HG03175 (cell line): ENCODE results near the gene BACH2.
"Not testable (repeated sequence)": the region's sequence is repeated elsewhere in the genome, so short reads cannot be mapped to it uniquely, and the experiment has no call there.

Experiments used
- ATAC-seq: cut with Tn5 transposase; IDR thresholded peaks from one replicate; pipeline ENCODE4 v1.9.1; 2021; ENCODE audit warnings: mild to moderate bottlenecking, moderate library complexity; ENCODE audit not compliant: unreplicated experiment

The BACH2 gene

DNA sequence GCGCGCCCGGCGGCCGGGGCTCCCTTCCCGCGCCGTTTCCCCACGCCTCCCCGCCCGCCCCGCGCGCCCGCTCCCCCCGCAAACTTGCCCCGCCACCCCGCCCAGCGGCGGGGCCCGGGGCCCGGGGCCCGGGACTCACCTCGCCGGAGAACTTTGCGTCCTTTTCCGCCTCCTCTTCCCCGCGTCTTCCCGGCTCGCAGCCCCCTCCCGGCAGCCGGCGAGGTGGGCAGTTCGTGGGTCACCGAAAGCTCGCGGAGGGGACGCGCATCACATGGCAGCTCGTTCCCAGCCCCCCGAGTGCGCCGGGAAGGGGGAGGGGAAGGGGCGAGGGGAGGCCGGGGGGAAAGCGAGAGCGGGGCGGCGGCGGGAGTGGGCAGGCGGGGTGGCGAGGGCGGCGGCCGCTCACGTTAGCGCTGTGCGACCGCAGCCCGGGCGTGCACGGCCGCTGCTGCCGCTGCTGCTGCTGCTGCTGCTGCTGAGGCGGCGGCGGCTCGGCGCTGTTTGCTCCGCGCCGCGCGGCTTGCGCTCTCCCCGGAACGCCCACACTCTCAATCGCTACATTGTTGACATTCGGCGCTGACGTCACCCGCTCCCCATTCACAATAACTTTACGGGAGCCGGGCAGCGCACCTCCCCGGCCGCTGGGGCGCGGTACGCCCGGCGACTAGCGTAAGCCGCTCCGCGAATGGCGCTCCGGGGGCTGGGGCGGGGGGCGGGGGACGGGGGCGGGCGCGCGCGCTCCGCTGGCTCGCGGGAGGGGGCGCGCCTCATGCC is at the start of gene BACH2:
TSS of gene BACH2 (minus strand) at position 503 of the 774 bp plus-strand sequence. CDS start 287,999 bp downstream, outside the sequence.
- ATAC-seq, result peak; percentile 72

DNA sequence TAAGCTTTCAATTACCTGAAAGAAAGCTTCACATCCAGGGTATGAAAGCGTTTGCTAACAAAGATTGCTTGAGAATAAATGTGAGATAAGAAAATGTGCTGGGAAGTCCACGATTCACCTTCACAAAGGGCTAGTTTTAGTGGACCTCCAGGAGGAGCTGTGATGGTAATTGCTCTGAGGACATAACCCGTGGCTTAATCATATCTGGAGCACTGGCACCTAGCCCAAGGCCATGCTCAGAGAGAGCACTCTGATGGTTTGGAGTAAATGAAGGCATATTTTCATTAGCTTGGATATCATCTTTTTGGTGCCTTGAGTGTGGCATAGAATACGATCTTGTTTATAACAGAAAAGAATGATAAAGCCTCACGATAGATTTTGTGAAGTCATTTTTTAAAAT is 46.9 kb upstream of the BACH2 start:
- ATAC-seq, result no peak

DNA sequence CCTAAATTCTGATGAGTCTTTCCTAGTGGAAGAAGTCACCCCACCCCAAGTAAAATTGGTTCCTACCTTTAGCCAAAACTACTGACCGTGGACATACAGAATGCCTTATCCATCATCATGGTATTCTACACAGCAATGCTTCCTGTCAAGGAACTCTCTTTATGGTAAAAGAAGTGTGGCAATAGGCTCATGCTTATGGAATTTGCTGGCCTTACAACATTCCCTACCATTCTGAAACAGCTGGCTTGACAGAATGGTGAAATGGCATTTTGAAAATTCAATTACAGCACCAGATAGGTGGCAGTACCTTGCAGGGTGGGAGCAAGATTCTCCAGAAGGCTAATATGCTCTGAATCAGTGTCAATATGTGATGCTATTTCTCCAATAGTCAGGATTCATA is 41.8 kb upstream of the BACH2 start:
- ATAC-seq, result no peak

DNA sequence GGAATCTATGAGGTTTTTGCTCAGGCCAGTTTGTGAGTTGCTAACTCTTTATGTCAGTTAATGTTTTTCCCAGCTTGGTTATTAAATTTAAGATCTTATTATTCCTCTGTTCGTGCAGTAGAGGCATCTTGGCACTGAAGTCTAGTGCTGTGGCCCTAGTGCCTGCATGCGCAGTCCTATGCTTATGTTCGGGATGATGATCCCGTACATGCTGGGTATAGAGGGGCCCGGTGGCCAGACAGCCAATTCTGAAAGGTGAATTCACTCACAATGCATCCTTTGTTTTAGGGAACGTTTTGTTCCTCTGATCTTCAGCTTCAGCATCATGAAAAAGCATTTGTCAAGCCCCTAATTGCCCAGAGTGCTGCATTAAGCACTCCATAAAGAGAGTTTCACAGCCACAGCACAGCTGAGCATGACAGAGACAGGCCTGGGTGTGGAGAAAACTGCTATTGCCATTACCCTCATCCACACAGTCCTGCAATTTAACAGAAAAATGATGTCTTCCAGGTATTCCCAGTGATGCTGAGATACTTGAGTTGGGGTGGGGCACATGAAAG is 39.8 kb upstream of the BACH2 start:
- no peak for ATAC-seq

DNA sequence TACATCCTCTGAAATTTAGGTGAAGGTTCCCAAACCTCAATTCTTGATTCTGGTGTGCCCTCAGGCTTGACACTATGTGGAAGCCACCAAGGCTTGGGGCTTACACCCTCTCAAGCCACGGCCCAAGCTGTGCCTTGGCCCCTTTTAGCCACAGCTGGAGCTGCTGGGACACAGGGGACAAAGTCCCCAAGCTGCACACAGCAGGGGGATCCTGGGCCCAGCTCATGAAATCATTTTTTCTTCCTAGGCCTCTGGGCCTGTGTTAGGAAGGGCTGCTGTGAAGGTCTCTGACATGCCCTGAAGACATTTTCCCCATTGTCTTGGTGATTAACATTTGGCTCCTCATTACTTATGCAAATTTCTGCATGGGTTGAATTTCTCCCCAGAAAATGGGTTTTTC is 37.3 kb upstream of the BACH2 start:
- no peak for ATAC-seq

DNA sequence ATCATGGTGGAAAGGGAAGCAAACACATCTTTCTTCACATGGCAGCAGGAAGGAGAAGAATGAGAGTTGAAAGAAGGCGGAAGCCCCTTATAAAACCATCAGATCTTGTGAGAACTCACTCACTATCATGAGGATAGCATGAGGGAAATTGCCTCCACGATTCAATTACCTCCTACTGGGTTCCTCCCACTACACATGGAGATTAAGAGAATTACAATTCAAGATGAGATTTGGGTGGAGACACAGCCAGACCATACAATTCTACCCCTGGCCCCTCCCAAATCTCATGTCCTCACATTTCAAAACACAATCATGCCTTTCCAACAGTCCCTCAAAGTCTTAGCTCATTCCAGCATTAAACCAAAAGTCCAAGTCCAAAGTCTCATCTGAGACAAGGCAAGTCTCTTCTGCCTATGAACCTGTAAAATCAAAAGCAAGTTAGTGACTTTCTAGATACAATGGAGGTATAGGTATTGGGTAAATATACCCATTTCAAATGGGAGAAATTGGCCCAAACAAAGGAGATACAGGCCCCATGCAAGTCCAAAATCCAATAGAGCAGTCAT is 36.4 kb upstream of the BACH2 start:
- not testable (repeated sequence) for ATAC-seq

DNA sequence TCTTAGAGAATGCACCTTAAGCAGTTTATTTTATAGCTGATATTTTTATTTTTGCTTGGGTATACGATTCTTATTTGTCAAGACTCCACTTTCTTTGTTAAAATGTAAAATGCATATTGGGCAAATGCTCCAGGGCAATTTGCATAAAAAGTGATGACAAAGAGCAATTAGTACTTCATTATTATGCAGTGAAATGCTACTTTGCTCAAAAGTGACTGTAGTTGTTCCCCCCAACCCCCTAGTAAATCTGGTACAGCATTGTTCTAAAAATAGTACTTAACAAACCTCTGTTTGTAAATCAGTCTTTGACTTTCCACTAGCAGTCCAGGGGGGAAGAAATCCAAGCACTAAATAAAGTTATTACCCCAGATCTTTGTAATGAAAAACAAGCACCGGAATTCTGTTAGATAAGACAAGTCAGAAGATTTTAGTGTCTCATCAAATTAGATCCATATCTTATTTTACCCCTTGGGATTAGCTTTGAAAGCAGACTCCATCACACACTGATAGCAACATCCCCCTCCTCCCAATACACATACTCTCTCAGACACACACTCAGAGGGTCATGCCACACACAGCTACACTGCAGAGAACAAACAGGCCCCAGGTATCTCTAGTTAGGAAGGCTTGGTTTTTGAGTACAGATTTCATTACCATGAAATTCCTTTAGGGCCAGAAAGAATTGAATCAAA is 32.9 kb upstream of the BACH2 start:
- no peak for ATAC-seq

DNA sequence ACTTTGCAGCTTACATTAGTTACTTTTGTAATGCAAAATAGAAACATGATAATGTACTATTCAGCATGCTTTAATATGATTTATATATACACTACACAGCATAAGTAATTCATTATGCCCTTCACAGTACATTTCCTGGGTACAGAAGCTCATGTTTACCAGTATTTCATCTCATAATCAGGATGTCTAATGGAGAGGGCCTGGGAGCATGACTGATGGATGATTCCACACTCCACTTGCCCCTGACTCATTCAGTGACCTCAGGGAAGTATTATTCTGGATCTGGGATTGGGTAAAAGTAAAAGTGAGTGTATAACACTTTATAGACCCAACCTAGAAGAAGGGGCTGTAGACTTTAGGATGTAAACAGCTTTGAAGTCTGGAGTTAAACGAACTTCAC is 31.4 kb upstream of the BACH2 start:
- ATAC-seq, result no peak

DNA sequence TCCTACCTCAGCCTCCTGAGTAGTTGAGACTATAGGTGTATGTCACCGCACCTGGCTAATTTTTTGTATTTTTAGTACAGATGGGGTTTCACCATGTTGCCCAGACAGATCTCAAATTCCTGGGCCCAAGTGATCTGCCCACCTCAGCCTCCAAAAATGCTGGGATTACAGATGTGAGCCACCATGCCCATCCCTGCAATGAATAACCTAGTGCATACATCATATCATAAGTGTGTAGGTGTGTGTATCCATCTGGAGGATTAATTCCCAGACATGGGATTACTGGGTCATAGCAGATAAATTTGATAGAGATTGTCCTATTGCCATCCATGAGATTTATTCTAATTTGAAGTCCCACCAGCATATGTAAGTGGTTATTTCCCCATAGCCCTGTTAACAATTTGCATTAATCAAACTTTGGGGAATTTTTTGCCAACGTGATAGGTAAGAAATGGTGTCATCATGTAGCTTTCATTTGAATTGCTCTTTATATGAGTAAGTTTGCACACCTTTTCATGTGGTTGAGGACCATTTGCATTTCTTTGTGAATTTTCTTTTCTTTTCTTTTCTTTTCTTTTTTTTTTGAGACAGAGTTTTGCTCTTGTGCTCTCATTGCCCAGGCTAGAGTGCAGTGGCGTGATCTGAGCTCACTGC is 29.9 kb upstream of the BACH2 start:
- no peak for ATAC-seq

DNA sequence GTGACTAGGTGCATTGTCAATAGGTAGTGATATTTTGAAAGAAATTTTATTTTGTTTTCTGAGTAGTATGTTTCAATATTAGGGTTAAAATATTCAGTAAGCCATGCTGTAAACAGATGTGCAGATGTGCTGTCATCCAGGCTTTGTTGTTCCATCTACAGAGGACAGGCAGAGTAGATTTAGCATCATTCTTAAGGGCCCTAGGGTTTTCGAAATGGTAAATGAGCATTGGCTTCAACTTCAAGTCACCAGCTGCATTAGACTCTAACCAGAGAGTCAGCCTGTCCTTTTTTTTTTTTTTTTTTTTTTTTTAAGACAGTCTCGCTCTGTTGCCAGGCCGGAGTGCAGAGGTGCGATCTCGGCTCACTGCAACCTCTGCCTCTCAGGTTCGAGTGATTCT is 27.1 kb upstream of the BACH2 start:
- no peak for ATAC-seq

DNA sequence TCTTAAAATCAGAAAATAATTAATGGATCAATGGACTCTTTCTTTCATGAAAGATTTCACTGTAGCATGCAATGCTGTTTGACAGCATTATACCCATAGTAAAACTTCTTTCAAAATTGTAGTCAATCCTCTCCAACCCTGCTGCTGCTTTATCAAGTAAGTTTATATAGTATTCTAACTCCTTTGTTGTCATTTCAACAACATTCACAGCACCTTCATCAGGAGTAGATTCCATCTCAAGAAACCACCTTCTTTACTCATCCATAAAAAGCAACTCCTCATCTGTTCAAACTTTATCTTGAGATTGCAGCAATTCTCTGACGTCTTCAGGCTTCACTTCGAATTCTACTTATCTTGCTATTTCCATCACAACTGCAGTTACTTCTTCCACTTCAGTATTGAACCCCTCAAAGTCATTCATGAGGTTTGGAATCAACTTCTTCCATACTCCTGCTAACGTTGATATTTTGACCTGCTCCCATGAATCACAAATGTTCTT is 26.4 kb upstream of the BACH2 start:
- no peak for ATAC-seq

DNA sequence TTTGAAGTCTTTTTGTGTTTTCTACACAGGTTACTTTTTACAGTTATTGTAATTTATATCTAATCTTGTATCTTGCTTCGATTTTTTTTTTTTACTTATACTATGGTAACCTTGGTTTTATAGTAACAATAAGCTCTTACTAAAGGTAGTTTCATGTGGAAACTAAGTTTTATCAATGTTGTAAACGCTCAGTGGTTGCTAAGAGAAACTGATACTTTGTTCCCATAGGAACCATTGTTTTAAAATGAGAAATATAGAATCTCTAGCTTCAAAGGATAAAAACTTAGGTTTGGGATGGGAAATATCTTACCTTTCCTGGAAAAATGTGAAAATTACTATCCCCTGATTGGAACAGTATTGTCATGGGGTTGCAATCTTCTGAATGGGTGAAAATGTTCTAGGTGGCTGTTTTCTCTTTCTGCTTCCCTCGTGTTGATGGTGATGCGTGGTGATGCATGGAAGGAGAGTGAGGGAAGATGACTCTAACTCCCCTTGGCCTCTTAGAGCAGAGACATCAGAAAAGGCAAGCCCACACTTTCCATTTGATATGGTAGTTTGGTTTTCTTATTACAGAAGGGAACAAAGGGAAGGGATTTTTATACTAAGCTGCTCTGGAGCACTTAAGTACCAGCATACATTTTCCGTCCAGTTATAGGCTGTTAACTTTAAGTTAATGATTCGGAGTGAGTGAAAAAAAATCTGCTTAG is 23.5 kb upstream of the BACH2 start:
- ATAC-seq, result no peak

DNA sequence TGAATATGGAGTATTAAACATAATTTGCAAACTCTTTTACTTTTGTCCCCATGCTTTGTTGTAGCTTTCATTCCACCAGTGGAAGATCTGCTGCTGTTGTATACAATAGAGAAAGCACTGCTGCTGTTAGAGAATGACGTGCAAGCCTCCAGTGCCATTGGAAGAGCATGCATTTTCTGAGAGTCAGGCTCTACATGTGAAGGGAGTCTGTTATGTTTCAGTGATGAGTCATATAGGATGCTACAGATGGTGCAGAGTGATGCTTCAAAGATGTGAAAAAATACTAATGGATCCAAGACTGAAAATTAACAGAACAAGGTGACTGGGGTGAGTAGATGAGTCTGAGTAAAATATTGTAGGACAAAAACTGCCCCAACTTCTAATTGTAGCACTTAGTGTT is 22.4 kb upstream of the BACH2 start:
- ATAC-seq, result no peak

DNA sequence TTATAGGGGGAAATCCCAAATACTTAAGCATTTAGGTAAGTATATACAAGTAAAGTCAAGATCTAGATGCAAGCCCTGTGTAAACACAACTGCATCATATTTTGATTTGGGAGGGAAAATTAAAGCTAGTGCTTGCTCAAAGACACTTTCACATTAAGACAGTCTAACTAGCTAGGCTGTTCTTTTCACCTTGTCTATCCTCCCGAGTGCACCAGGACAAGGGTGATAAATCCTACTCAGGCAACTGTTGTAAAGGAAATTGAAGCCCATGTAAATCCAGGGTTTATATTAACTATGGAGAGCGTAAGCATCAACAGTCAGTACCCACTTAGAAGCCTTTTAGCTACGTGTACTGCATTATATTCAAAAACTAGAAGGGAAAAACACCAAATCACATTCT is 19.3 kb upstream of the BACH2 start:
- ATAC-seq, result no peak

DNA sequence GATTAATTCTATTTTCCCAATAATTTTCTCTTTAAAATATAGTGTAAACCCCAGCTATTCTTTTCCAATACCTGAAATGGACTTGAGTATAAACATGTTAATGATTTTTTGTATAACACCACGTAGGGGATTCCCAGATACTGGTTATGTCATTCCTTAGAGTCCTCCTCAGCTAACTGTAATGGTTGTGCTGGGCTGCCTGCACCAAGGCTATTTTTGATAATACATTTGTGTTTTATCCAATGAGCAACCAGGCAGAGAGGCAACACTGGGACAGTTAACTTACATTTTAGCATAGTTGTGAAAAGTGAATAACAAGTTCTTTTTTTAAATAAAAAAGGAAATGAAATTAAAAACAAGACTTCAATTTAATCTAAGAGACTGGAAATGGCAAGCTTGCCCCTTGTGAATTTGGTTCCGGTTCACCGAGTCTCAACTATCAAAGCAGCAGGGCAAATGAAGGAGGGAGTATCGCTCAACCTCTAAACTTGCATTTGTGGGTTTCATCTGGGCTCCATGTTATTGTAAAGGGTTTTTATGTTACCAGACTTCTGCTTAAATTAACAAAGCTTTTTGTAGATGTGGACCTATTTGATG is 18.8 kb upstream of the BACH2 start:
- no peak for ATAC-seq

DNA sequence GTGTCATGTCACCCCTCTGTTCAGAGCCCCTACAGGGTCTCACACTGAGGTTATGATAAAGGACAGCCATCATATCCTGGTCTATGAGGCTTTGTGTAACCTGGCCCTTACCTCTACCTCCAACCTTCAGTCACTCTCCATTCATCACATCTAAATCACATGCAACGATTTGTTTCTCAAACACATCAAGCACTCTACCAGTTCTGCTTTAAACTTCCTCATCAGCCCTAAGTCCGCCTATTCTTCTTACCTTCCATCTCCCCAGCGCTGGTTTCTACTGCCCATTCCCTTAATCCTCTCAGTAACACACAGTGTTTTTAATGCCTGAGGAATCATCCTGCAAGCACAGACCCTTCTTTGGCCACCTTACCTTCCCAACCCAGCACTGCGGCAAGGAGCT is 17.9 kb upstream of the BACH2 start:
- ATAC-seq, result no peak

DNA sequence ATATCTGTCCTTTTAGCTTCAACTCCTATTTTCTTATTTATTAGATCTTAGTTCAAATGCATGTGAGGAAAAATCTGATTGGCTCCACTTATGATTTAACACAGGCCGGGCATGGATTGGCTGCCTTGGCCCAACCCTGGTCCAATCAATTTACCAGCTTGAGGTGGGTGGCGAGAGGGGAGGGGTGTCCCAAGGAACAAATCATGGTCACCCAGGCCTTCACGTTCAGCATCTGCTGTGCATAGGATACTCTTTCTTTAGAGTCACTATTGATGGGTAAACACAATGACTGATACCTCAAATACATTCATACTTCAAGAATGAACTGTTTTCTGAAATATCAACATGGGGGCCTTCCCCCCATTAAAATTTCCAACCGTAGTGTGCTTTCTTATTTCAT is 14.9 kb upstream of the BACH2 start:
- ATAC-seq, result no peak

DNA sequence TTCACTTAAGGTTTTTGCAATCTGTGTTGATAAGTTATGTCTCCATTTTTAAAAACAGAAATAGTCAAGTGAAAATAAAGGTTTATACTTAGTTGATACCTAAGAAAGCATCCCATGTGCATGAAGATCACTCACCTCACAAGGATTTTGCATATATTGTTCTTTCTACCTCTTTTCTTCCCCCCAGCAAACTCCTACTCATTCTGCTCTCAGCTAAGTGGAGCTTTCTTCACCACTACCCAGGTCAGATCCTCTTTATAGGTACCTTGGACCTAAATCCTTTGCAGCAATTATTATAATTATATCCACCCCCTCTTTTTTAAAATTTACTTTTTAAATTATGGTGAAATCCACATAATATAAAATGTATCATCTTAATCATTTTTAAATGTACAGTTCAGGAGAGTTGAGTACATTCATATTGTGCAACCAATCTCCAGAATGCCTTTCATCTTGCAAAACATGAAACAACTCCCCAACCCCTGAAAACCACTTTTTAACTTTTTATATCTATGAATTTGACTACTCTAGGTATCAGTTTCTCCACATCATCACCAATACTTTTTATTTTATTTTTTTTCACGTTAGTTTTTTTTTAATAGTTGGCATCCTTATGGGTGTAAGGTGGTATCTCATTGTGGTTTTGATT is 9.3 kb upstream of the BACH2 start:
- ATAC-seq, result no peak

DNA sequence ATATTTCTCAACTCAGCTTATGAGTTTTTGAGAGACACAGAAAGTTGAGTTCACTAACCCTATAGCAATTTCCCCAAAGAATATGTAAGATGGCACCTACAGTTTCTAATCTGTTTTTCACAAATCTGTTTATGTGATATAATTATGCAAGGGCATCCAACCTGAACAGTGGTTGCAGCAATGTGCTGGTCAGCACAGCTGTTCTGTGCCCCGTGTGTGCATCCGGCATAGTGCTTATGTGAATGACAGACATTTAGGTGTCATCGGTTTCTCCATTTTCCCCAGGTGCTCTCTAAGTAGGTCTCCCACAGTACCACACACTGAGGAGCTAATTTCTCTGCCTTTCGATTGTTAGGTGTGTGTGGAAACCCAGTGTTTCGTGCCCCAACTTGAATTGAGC is 7.7 kb upstream of the BACH2 start:
- ATAC-seq, result peak; percentile 92

DNA sequence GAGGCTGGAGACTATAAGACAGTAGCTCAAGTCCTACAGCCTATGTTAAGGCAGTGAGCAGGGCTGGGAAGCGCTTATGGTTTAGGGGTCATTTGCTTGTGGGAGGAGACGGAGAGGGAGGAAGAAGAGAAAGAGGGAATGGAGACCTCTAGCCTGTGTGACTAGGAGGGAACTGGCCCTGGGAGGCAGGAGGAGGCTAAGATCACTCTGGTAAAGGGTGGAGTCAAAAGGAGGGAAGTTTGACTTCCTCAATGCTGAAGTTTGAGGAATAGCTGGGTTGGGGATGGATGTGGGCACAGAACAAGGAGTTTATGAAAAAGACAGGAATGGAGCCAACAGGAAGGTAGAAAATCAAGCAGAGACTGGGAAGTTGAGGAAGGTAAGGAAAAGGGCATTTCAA is 6.4 kb upstream of the BACH2 start:
- ATAC-seq, result no peak
